Astrocyte (in vitro differentiated cells and primary cell): ENCODE results near the gene TBX2. TPM values are rescaled to one million over a fixed set of nuclear protein-coding genes. Genes with fewer than 3 reads are reported as not detected.

Experiments used
- DNase-seq: peaks from one replicate; pipeline ENCODE4 v3.0.0-alpha.2; 2010; ENCODE audit warnings: low read depth
- FAIRE-seq: peaks from 2 replicates; lab custom pipeline; 2011; peaks lifted over from hg19 to GRCh38; lab: Jason Lieb, UNC
- H2AFZ ChIP-seq: 2 replicates; pipeline ENCODE4 v1.6.0; 2012; ENCODE audit warnings: low read depth, low read length, inconsistent platforms
- H3K27ac ChIP-seq: 2 replicates; pipeline ENCODE4 v1.5.1; 2011; ENCODE audit warnings: low read depth, low read length, inconsistent platforms
- H3K27me3 ChIP-seq: 2 replicates; pipeline ENCODE4 v1.6.0; 2011; ENCODE audit warnings: low read length, inconsistent platforms; ENCODE audit not compliant: insufficient read depth
- H3K36me3 ChIP-seq: 2 replicates; pipeline ENCODE4 v1.5.1; 2011; ENCODE audit warnings: low read length, inconsistent platforms; ENCODE audit not compliant: insufficient read depth
- H3K4me1 ChIP-seq: 2 replicates; pipeline ENCODE4 v1.5.1; 2011; ENCODE audit warnings: low read length, inconsistent platforms; ENCODE audit not compliant: insufficient read depth
- H3K4me2 ChIP-seq: 2 replicates; pipeline ENCODE4 v1.6.0; 2012; ENCODE audit warnings: low read length, inconsistent platforms
- H3K4me3 ChIP-seq: 2 replicates; pipeline ENCODE4 v1.5.1; 2011; ENCODE audit warnings: low read depth, mild to moderate bottlenecking, low read length, inconsistent platforms; ENCODE audit not compliant: insufficient read depth
- H3K79me2 ChIP-seq: 2 replicates; pipeline ENCODE4 v1.6.0; 2012; ENCODE audit warnings: mild to moderate bottlenecking, low read length, inconsistent platforms; ENCODE audit not compliant: insufficient read depth
- H3K9ac ChIP-seq: 2 replicates; pipeline ENCODE4 v1.6.0; 2012; ENCODE audit warnings: mild to moderate bottlenecking, low read length, inconsistent platforms
- H3K9me3 ChIP-seq: 2 replicates; pipeline ENCODE4 v1.5.1; 2012; ENCODE audit warnings: low read depth, mild to moderate bottlenecking, low read length, inconsistent platforms; ENCODE audit not compliant: insufficient read depth
- H4K20me1 ChIP-seq: 2 replicates; pipeline ENCODE4 v1.6.0; 2012; ENCODE audit warnings: low read length, inconsistent platforms; ENCODE audit not compliant: insufficient read depth
- H3K27ac Mint-ChIP-seq: one replicate; pipeline ENCODE4 v1.8.0; 2021; ENCODE audit warnings: mild to moderate bottlenecking, mixed read lengths; ENCODE audit not compliant: unreplicated experiment
- H3K27me3 Mint-ChIP-seq: one replicate; pipeline ENCODE4 v1.8.0; 2021; ENCODE audit warnings: low read depth, mixed read lengths; ENCODE audit not compliant: unreplicated experiment
- H3K36me3 Mint-ChIP-seq: one replicate; pipeline ENCODE4 v1.8.0; 2021; ENCODE audit warnings: low read depth, mixed read lengths; ENCODE audit not compliant: unreplicated experiment
- H3K4me1 Mint-ChIP-seq: one replicate; pipeline ENCODE4 v1.8.0; 2021; ENCODE audit warnings: low read depth, mixed read lengths; ENCODE audit not compliant: unreplicated experiment
- H3K4me3 Mint-ChIP-seq: one replicate; pipeline ENCODE4 v1.8.0; 2021; ENCODE audit warnings: mild to moderate bottlenecking, moderate library complexity, mixed read lengths; ENCODE audit not compliant: unreplicated experiment
- H3K9me3 Mint-ChIP-seq: one replicate; pipeline ENCODE4 v1.8.0; 2021; ENCODE audit warnings: mild to moderate bottlenecking, mixed read lengths; ENCODE audit not compliant: unreplicated experiment
- EZH2 ChIP-seq: IDR thresholded peaks from 2 replicates; pipeline ENCODE4 v1.6.1; 2012; ENCODE audit warnings: mild to moderate bottlenecking, low read length, inconsistent platforms; ENCODE audit not compliant: insufficient read depth
- total RNA-seq: library from RNA; stranded (reverse); gene quantifications from 2 replicates; pipeline ENCODE4 v1.2.1, GENCODE V29; 2021
- TF ChIP-seq, protein P1 (sequence below): IDR thresholded peaks from 2 replicates; pipeline ENCODE4 v1.5.1; 2011; ENCODE audit warnings: low read depth, mild to moderate bottlenecking, inconsistent platforms, low read length, moderate library complexity; ENCODE audit not compliant: insufficient read depth

The TBX2 gene
- total RNA-seq, 1 donor from 2014 or later, result 0.50 TPM

DNA sequence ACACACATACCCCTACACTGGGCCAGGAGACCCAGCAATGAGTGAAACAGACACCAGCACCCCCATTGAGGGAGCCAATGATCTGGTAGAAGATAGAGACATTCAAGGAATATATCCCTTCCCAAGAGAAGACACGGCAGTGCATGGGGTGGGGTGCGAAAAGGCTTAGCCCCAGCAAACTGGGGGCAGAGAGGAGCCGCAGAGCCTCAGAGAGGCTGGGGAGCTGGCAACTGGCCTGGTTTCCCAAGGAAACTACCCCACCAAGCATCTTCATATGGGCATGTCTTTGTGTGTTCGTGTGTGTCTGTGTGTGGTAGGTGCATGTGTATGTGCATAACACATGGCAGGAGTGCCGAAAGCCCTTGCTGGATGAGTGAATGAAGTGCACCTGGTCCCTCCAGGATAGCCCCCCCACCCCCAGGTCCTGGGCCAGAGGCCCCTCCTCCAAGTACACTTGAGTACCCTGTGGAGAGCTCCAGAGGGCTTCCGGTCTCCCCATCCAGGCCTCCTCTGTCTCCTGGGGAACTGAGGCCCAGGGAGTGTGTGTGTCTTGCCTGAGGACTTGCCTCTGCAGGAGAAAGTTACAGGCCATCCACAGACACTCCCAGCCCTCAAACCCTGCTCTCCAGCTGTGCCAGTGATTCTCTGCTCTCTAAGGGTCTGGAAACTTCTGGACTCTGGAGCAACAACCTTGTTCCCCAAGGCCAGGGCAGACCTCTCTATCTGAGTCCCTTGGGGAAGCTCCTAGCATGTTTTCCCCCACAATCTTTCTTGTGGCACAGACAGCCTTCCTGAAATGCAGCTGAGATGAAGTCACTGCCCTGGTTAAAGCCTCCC lies 15.9 kb downstream of the TBX2 start:
- Histone ChIP-seq H4K20me1 (no peaks in the 10 kb centered on the region), H3K27me3 (peaks cover 7% of the 10 kb centered on the region), H2AFZ (no peak overlapping the region), H3K27ac (no peak overlapping the region), H3K9ac (no peak overlapping the region), H3K4me2 (no peak overlapping the region), H3K79me2 (no peaks in the 10 kb centered on the region), H3K4me1 (peaks cover 18% of the 10 kb centered on the region), H3K9me3 (no peaks in the 10 kb centered on the region), H3K4me3 (no peak overlapping the region), H3K36me3 (no peaks in the 10 kb centered on the region)
- peaks cover 10% of the 10 kb centered on the region for H3K4me1 Mint-ChIP-seq
- H3K36me3 Mint-ChIP-seq, result peaks cover 1% of the 10 kb centered on the region
- FAIRE-seq, result no peak
- TF ChIP-seq, protein P1, sequence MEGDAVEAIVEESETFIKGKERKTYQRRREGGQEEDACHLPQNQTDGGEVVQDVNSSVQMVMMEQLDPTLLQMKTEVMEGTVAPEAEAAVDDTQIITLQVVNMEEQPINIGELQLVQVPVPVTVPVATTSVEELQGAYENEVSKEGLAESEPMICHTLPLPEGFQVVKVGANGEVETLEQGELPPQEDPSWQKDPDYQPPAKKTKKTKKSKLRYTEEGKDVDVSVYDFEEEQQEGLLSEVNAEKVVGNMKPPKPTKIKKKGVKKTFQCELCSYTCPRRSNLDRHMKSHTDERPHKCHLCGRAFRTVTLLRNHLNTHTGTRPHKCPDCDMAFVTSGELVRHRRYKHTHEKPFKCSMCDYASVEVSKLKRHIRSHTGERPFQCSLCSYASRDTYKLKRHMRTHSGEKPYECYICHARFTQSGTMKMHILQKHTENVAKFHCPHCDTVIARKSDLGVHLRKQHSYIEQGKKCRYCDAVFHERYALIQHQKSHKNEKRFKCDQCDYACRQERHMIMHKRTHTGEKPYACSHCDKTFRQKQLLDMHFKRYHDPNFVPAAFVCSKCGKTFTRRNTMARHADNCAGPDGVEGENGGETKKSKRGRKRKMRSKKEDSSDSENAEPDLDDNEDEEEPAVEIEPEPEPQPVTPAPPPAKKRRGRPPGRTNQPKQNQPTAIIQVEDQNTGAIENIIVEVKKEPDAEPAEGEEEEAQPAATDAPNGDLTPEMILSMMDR, result no peak
- TF ChIP-seq EZH2, result no peak
- H3K4me3 Mint-ChIP-seq, result no peak overlapping the region
- no peaks in the 10 kb centered on the region for H3K9me3 Mint-ChIP-seq
- peaks cover 28% of the 10 kb centered on the region for H3K27me3 Mint-ChIP-seq
- no peak for DNase-seq
- H3K27ac Mint-ChIP-seq, result peak overlapping the region; percentile 36

DNA sequence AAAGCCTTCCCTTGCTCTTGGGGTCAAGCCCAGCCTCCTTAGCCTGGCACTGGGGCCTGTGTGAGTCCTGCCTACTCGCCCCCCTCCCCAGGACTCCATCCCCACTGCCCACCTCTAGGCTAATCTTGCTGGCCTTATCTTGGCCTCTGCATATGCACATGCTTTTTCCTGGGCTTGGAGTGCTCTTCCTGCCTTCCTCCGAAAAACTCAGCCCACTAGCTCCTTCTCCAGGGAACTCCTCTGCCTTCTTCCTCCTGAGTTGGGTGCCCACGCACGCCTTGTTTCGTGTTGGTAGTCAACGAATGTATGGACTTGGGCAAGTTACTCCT lies 16.5 kb downstream of the TBX2 start:
- no peak overlapping the region for H3K27ac Mint-ChIP-seq

More for the DNA sequence above, 16.5 kb downstream of the TBX2 start:
- peaks cover 15% of the 10 kb centered on the region for H3K4me1 ChIP-seq
- peak overlapping the region; percentile 79 for H3K4me2 ChIP-seq
- H3K9me3 ChIP-seq, result no peaks in the 10 kb centered on the region
- no peaks in the 10 kb centered on the region for H3K9me3 Mint-ChIP-seq
- H3K4me3 ChIP-seq, result no peak overlapping the region
- no peaks in the 10 kb centered on the region for H3K79me2 ChIP-seq
- no peak overlapping the region for H3K4me3 Mint-ChIP-seq
- H3K4me1 Mint-ChIP-seq, result peaks cover 10% of the 10 kb centered on the region
- FAIRE-seq (no peak), DNase-seq (no peak)
- H3K27me3 Mint-ChIP-seq, result peaks cover 31% of the 10 kb centered on the region
- H4K20me1 ChIP-seq, result no peaks in the 10 kb centered on the region
- no peak overlapping the region for H3K9ac ChIP-seq
- peak overlapping the region; percentile 82 for H2AFZ ChIP-seq
- no peaks in the 10 kb centered on the region for H3K36me3 ChIP-seq
- peaks cover 10% of the 10 kb centered on the region for H3K27me3 ChIP-seq
- no peak overlapping the region for H3K27ac ChIP-seq
- no peak for TF ChIP-seq EZH2
- TF ChIP-seq, protein P1, result no peak
- H3K36me3 Mint-ChIP-seq, result peaks cover 1% of the 10 kb centered on the region
